GM03348 (cell line): ENCODE data around the gene KDM4B.

Experiments
- DNase-seq: peaks from one replicate; pipeline ENCODE4 v3.0.0; 2012; ENCODE audit warnings: low spot score

Gene KDM4B

DNA sequence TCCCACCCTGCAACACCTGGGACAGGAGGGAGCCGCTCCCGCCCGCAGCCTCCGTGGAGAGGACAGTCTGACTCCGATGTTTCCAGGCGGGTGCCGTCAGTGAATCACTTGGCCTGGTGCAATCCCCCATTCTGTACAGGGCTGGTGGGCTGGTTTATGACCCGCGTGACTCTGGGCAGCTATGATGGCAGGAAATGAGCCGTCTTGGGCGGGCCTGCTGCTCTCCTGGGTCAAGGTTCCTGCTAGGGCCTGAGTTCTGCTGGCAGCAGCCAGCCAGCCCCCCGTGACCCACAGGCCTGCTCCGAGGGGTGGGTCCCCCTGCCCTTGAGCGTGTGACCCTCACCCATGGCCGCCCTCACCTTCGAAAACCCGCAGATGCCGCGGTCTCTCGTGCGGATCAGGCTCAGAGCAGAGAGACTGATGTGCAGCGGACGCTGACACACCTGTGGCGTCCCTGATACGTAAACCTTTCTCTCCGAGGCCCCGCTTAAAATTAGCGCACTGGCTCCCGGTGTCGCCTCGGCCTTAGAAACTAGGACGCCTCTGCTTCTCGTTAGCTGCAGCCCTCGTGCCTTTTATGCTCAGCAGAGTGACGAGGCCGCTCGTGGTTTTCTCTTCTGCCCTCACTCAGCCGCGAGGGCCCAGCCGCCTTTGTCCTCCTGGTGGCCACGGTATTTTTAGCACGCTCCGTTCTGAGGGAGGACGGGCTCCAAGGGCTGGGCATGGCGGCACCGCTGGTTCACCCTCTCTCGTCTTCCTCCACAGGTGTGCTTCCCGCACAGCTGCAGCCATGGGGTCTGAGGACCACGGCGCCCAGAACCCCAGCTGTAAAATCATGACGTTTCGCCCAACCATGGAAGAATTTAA, 63.4 kb downstream of the KDM4B start:
- DNase-seq: no peak

DNA sequence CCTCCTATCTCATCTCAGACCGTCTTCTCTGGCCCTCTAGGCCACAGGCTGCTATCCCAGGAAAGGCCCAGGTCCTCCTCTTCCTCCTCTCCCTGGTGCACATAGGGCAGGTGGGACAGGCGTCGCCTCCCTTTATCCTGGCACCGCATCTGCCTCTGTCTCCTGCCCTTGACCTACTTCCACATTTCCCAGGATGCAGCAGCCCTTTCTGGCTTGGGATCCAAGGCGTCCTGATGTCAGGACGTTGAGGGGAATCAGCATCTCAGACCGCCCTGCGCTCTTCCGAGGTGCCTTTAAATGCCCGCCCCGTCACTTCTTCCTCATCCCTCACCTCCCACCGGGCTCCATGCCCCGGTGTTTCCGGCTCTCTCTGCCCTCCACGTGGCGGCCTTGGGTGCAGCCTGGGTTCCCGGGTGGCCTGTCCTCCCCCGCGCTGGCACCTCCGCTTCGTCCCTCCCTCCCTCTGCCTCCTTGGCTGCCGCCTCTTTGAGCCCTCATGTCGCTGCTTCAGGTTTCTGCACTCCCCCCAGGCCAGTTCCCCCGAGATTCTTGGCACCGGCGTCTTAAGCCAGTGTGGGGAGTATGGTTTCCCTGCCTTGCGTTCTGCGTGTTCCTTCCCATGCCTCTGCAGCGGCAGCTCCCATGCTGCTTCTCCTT, 66.3 kb downstream of the KDM4B start:
- no peak for DNase-seq

DNA sequence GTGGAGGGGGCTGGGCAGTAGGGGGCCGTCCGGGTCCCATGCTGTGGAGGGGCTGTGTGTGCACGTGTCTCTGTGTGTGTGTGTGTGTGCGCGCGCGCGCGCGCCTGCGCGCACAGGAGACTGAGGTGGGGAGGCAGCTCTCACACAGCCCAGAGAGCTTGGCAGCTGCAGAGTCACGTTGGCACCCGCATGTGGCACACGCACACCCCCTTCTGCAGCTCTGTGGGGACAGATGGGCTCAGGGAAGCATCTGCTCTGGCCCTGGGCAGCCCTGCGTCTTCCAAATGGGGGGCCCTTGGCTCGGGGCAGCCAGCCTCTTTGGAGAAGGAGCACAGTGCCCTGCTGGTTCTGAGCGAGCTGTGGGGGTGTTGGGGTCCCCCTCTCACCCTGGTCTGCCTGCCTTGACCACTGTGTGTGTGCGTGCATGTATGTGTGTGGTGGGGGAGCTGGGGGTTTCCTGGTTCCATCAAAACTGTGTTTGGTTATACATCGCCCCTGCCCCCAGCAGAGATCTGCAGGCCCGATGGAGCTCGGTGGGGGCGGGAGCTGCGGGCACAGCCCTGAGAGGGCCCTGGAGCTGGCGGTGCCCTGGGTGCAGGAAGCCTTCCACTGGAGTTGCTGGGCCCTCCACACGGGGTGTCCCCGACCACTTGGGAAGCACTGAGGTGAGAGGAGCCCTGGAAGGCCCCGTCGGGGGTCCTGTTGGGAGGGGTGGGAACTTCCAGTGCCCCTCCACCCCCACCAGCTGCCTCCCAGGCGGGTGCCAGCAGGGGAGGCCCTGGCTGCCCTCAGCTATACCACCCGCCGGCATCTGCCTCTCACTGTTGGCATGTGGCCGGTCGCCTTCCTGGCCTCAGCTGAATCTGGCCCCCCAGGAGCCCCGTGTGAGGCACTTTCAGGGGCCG, 67.1 kb downstream of the KDM4B start:
- no peak for DNase-seq

DNA sequence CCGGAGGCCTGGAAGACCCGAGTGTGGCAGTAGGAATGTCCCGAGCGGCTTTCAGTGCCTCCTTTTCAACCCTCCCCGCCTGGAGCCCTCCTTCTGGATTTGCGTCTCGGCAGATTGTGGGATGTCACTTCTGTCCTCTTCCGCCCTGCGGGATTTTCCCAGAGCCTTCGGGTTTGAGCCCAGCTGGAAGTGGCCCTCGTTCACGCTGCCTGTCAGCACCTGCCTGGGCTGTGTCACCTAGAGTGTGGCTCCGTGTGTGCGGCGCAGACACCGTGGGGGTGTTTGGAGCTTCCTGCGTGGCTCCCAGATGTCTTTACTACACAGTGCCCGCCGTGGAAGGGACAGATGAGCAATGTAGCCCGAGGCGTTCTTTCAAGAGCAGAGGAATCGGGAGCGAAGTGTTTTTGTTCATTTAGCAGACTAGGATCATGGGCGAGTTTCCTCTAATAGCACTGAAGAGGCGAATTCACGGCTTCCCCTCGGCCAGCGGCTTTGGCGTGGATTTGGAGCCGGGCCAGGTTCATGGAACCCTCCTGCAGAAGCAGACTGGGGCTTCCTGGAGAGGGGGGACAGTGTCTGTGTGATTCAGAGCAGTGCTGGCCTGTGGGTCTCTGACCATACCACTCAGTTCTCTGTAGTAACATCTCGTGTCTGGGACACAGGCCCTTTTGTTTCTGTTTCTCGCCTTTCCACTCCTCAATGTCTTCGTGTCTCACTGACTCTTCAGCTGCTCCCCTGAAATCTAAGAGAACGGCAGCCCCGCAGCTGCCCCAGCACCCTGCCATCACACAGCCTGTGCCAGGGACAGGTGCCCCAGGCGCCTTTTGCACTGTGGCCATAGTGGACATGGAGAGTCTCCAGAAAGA, 68.0 kb downstream of the KDM4B start:
- peak; percentile 64 for DNase-seq

DNA sequence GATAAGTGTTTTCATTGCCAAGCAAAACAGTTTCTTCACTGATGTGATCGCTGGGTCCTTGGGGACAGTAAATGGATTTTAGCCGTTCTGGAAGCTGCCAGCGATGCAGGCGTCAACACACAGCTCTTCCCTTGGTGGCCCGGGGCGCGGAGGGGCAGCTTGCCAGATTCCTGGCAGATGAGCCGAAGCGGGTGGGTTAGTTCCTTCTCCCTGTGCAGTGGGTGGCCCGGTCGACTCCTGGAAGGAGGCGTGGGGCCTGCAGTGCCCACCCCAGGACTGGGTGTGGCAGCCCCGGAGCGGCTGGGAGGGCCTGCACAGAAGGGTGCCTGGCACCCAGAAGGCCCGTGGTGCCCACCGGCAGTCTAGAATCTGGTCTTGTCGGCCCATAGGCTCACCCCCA, 69.0 kb downstream of the KDM4B start:
- no peak for DNase-seq

DNA sequence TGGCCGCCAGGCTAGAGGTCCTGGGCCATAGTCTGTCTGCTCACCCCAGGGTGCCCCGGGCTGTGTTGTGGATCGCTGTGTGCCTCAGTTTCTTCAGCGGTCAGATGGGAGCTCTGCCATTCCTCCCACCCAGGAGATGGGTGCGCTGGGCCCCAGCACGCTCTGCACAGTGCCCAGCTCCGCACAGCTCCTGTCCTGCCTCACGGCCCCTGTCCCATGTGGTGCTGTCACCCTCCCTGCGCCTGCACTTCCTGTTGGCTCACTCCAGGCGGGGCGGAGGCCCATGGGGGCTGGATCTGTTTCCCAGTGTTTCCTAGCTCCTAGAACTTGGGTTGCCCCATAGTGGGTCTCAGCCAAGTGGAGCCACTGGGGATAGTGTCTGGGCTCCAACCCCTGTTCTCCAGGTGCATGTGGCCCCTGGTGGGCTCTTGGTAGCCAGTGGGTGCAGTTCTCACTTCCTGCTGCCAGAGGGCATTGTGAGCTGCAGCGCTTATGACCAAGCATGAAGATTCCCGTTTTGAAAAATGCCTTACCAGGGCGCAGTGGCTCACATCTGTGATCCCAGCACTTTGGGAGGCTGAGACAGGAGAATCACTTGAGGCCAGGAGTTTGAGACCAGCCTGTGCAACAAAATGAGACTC, 69.8 kb downstream of the KDM4B start:
- peak; percentile 51 for DNase-seq

DNA sequence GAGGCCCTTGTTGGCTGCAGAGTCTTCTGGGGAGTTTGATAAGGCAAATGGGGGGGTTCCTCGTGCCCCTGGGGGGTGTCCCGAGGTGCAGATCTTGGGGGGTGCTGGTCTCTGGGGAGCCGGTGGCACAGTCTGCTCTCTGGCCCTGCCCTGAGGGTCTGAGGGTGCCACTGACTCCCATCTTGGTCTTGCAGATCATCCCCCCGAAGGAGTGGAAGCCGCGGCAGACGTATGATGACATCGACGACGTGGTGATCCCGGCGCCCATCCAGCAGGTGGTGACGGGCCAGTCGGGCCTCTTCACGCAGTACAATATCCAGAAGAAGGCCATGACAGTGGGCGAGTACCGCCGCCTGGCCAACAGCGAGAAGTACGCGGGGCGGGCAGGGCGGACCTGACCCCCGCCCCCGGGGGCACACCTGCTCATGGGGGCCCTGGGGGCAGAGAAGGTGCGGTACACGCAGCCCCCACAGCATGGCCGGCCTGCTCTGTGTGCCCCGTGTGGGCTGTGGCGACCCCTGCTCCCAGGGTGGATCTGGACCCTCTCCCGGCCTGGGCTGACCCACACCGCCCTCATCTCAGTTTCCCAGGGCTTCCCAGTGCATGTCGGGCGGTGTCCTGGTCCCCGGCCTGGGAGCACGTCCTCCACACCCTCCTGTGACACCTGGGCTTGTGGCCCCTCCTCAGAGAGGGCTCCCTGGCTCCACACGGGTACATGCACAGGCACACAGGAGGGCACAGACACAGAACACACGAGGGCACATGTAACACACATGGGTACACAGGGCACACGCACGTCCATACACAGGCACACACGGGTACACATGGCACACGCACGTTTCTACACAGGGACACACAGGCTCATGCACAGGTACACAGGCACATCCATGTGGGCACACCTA, 71.0 kb downstream of the KDM4B start:
- no peak for DNase-seq

DNA sequence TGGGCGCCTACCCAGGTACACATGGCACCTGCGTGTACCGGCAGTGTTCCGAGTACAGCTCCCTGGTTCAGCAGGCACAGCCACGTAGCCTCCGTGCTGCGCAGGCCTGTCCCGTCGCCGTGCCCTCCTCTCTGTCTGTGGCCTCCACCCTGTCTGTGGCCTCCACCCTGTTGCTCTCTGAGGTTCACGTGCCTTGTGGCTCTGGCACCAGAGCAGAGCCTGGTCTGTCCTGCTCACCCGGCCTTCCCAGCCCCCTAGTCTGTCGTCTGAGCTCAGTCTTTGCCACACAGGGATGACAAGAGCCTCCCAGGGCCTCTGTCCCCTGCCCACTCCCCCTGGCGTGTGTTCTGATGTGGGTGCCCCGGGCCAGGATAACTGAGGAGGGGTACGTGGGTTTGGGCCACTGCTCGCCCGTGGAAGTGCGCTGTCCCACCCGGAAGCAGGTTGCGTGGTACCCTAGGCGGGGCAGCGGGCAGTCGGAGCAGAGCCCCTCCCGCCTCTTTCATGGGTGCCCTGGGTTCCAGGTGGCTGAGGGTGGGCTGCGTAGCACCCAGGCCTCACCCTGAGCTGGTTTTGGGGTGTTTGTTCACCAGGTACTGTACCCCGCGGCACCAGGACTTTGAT, 71.7 kb downstream of the KDM4B start:
- no peak for DNase-seq

DNA sequence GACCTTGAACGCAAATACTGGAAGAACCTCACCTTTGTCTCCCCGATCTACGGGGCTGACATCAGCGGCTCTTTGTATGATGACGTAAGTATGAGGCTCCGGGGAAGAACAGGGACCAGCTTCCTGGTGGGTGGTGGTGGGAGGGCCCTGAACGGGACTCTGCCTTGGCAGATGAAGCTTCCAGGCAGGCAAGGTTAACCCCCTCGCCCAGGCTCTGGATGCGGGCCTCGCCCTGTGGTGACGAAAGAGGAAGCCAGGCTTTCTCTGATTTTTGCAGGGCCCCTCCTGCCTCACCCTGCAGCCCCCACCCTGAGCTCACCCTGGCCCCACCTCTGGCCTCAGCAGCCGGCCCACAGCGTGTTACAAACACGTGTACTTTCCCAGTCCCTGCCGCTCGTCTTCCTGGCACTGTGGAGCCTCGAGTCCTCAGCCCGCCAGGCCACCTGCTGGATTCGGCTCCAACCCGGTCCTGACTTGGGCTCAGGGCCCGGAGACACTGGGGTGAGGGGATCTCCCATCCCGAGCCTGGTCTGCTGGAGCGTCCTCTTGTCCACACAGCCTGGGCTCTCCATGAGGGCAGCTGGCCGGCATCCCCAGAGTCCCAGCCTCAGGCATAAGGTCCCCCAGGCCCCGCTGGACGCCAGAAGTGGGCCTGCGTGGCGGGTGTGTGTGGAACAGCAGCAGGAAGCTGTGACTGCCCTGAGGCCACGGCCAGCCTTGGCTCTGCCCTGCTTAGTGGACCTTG, 72.4 kb downstream of the KDM4B start:
- DNase-seq: no peak

DNA sequence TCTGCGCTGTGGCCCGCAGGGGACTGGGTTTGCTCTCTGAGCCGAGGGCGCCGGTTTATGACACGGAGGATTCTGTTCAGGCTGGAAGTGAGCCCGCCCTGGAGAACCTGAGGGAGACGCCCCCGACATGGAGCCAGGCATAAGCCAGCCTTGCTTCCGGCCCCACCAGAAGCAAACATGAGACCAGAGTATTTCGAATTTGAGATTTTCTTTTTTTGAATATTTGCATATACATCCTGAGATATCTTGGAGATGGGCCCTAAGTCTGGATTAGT, 72.9 kb downstream of the KDM4B start:
- no peak for DNase-seq

DNA sequence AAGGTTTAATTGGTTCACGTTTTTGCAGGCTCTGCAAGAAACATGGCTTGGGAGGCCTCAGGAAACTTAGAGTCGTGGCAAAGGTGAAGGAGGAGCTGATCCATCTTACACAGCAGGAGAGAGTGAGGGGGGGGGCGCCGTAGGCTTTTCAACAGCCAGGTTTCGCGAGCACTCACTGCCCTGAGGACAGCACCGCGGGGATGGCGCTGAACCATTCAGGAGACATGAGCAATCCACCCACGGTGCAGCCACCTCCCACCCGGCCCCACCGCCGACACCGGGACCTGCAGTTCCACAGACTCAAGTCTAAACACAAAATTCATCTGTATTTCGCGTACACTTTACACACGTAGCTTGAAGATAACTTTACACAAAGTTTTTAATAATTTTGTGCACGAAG, 73.6 kb downstream of the KDM4B start:
- no peak for DNase-seq

DNA sequence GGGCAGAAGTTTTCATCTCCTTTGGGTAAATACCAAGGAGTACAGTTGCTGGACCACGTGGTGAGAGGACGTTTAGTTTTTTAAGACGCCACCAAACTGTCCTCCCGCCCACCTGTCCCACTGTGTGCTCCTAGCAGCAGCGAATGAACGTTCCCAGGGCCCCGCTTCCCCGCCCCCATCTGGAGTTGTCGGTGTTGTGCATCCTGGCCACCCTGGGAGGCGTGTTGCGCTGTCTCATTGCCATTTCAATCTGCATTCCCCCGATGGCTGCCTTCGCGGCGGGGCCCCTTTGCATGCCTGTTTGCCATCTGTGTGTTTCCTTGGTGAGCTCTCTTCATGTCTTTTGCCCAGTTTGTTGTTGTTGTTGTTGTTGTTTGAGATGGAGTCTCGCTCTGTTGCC, 76.1 kb downstream of the KDM4B start:
- no peak for DNase-seq

DNA sequence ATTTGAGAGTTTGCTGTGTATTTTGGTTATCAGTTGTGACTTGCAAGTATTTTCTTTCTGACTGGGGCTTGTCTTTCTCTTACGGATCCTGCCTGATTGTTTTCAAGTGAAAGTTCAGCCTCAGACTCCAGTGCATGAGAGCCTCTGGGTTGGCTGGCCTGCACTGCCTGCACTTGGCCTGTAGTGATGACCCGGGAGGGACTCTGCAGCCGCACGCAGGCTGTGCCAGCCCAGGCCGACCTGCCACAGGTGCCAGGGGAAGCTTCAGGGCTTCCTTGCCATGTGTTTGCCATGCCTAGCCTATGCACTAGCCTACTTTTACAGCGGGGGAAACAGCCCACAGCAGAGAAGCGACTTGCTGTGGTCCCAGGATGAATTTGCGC, 77.0 kb downstream of the KDM4B start:
- no peak for DNase-seq

DNA sequence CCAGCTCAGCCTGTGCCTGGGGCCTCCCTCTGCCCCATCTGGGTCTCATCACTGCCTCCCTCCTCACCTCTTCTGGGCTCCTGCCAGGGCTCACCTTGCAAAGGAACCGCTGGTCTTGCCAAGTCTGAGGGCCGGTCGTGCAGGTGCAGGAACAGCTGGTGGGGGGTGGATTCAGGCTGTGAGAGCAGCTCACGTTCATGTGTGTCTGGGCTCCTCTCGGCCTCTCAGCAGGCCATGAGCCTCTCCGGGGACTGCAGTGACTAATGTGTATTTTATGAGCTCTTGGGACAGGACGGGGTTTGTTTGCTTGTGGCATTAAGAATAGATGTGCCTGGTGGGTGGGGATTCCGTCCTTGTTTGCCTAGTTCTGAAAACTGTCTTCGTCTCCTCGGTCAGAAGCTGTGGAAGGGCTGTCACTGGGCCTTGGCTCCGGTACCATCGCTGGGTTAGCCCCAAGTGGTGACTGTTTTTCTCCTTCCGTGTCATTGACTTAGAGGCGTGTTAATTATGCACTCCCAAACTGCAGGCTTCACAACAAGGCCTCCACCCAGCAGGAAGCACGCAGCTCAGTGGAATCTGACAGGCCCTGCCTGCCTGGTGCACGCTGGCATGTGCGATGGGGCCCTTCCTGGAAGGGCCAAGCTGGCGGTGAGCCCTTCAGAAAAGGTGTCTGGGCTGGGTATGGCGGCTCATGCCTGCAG, 77.6 kb downstream of the KDM4B start:
- DNase-seq: peak; percentile 75

DNA sequence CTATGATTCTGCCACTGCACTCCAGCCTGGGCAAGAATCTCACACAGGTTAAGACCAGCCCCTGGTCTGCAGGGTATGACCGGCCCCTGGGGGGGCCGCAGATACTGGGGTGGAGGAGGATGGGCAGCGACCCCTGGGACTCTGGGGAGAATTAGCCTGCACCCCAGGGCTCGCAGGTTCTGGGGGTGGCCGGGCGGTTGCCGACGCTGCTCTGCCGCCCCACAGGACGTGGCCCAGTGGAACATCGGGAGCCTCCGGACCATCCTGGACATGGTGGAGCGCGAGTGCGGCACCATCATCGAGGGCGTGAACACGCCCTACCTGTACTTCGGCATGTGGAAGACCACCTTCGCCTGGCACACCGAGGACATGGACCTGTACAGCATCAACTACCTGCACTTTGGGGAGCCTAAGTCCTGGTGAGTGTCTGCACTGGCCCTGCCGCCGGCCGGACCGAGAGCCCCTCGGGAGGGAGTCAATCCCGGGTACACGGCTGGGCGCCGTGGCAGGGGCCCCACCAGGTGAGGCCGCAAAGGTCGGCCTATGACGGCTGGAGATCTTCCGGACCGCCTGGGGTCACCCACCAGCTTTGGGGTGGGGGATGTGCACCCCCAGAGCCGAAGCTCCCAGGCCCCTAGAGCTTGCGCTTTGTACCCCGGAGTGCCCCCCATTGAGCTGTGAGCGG, 78.5 kb downstream of the KDM4B start:
- no peak for DNase-seq

DNA sequence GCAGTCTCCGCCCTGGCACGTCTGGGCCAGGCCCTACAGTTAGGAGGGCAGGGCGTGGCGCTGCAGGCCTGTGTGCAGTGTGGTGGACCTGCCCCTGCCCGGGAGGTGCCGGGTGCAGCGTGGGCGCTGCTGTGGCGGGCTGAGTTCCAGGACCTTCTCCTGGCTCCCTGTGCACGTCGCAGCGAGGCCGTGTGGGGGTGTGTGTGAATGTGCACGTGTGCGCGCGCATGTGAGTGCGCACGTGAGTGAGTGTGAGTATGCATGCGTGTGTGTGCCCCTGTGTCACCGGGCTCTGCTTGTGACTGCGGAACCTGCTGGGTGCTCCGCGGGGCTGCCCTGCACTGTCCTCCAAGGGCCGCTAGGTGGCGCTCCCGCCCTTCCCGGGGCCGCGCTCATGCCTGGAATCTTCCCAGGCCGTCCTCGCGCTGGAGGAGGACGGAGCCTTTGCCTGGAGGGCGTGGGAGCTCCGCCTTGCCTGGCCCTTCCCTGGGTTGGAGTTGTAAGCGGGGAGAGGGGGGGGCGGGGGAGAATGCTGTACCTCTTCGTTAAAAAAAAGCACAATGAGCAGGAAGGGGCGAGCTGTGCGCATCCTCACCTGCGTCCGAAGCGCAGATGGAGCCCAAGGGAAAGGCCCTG, 79.3 kb downstream of the KDM4B start:
- peak; percentile 95 for DNase-seq
